ENCODE results near the gene CORIN. TPM values are rescaled to one million over a fixed set of nuclear protein-coding genes. Genes with fewer than 3 reads are reported as not detected.

CORIN gene
- total RNA-seq, 1 experiment from 2014 or later, result not detected

- H3K27ac ChIP-seq (ENCODE audit: low read depth, low read length, poor library complexity, severe bottlenecking), result no peak overlapping the region
- intact Hi-C loops (cut with micrococcal nuclease; ENCODE audit: unreplicated experiment), result loop anchor here (2.0 to 5.0 kb wide), 2 partner anchors 168 to 264 kb away; partner anchors contain the start of gene CORIN
- CTCF ChIA-PET, result interaction anchor here (0.6 to 1.0 kb wide), 2 partner anchors 168 to 265 kb away, joined by 4 to 13 read pairs; no protein-coding TSS in a partner anchor
- no peaks in the 10 kb centered on the region for H3K27me3 ChIP-seq (replicated peaks; ENCODE audit: insufficient read depth, low read depth, low read length, poor library complexity)
- DNase-seq (ENCODE audit: low spot score), result peak; percentile 68
- POLR2A ChIA-PET (ENCODE audit: low non-redundant PET), result interaction anchor here (0.6 kb wide), 1 partner anchor 265 kb away, joined by 3 read pairs; no protein-coding TSS in a partner anchor
- H3K36me3 ChIP-seq (ENCODE audit: insufficient read depth, low read length, poor library complexity, severe bottlenecking), result no peaks in the 10 kb centered on the region
- H3K4me3 ChIP-seq (ENCODE audit: low read depth, low read length, poor library complexity, severe bottlenecking), result no peak overlapping the region
- BruUV-seq (replicated peaks), result no TSS peak
- no peaks in the 10 kb centered on the region for H3K4me1 ChIP-seq (ENCODE audit: insufficient read depth, low read length, poor library complexity, severe bottlenecking)
- H3K9me3 ChIP-seq (ENCODE audit: low read depth, low read length, poor library complexity, severe bottlenecking), result no peaks in the 10 kb centered on the region
- no peak for TF ChIP-seq EZH2 (IDR thresholded peaks at IDR 0.05; ENCODE audit: borderline replicate concordance, low read depth, low read length, poor library complexity, severe bottlenecking)
- peak; percentile 86 for TF ChIP-seq CTCF (conservative IDR thresholded peaks at IDR 0.05; ENCODE audit: low read depth, low read length)
Observed at GRCh38 chr4:47668810-47669408, 169.0 kb downstream of the CORIN start.

GRCh38 chr4:47668256-47668655 lies 169.6 kb downstream of the CORIN start:
- Histone ChIP-seq H3K9me3 (ENCODE audit: low read depth, low read length, poor library complexity, severe bottlenecking) (no peaks in the 10 kb centered on the region), H3K4me1 (ENCODE audit: insufficient read depth, low read length, poor library complexity, severe bottlenecking) (no peaks in the 10 kb centered on the region), H3K27me3 (replicated peaks; ENCODE audit: insufficient read depth, low read depth, low read length, poor library complexity) (no peaks in the 10 kb centered on the region), H3K36me3 (ENCODE audit: insufficient read depth, low read length, poor library complexity, severe bottlenecking) (no peaks in the 10 kb centered on the region), H3K27ac (ENCODE audit: low read depth, low read length, poor library complexity, severe bottlenecking) (no peak overlapping the region), H3K4me3 (ENCODE audit: low read depth, low read length, poor library complexity, severe bottlenecking) (no peak overlapping the region)
- DNase-seq (ENCODE audit: low spot score), result no peak
- ChIA-PET POLR2A (ENCODE audit: low non-redundant PET) (interaction anchor here (0.6 kb wide), 1 partner anchor 265 kb away, joined by 3 read pairs; no protein-coding TSS in a partner anchor), CTCF (interaction anchor here (0.6 to 1.0 kb wide), 2 partner anchors 169 to 266 kb away, joined by 4 to 13 read pairs; no protein-coding TSS in a partner anchor)
- intact Hi-C loops (cut with micrococcal nuclease; ENCODE audit: unreplicated experiment), result loop anchor here (2.0 to 5.0 kb wide), 2 partner anchors 169 to 265 kb away; partner anchors contain the start of gene CORIN
- no TSS peak for BruUV-seq (replicated peaks)
- TF ChIP-seq EZH2 (IDR thresholded peaks at IDR 0.05; ENCODE audit: borderline replicate concordance, low read depth, low read length, poor library complexity, severe bottlenecking), result no peak
- no peak for TF ChIP-seq CTCF (conservative IDR thresholded peaks at IDR 0.05; ENCODE audit: low read depth, low read length)

GRCh38 chr4:47667552-47667951 lies 170.3 kb downstream of the CORIN start:
- CTCF ChIA-PET, result no interaction called here
- no TSS peak for BruUV-seq (replicated peaks)
- H3K4me3 ChIP-seq (ENCODE audit: low read depth, low read length, poor library complexity, severe bottlenecking), result no peak overlapping the region
- H3K36me3 ChIP-seq (ENCODE audit: insufficient read depth, low read length, poor library complexity, severe bottlenecking), result no peaks in the 10 kb centered on the region
- no peaks in the 10 kb centered on the region for H3K9me3 ChIP-seq (ENCODE audit: low read depth, low read length, poor library complexity, severe bottlenecking)
- H3K27ac ChIP-seq (ENCODE audit: low read depth, low read length, poor library complexity, severe bottlenecking), result no peak overlapping the region
- H3K27me3 ChIP-seq (replicated peaks; ENCODE audit: insufficient read depth, low read depth, low read length, poor library complexity), result no peaks in the 10 kb centered on the region
- no peak for DNase-seq (ENCODE audit: low spot score)
- TF ChIP-seq CTCF (conservative IDR thresholded peaks at IDR 0.05; ENCODE audit: low read depth, low read length), result no peak
- no peak for TF ChIP-seq EZH2 (IDR thresholded peaks at IDR 0.05; ENCODE audit: borderline replicate concordance, low read depth, low read length, poor library complexity, severe bottlenecking)
- intact Hi-C loops (cut with micrococcal nuclease; ENCODE audit: unreplicated experiment), result loop anchor here (5.0 kb wide), 1 partner anchor 170 kb away; the partner anchor contains the start of gene CORIN
- H3K4me1 ChIP-seq (ENCODE audit: insufficient read depth, low read length, poor library complexity, severe bottlenecking), result no peaks in the 10 kb centered on the region
- POLR2A ChIA-PET (ENCODE audit: low non-redundant PET), result no interaction called here

All from A673 (cell line).